HepG2 (cell line): Measurements from ENCODE around the gene CD14. TPM values are rescaled to one million over a fixed set of nuclear protein-coding genes. Genes with fewer than 3 reads are reported as not detected.

Source experiments
- CSRNP1 ChIP-seq: sonication (generic); formaldehyde crosslinking; IDR thresholded peaks from 2 replicates; pipeline ENCODE4 v1.8.1; 2023; ENCODE audit warnings: mild to moderate bottlenecking, missing genetic modification reagents
- HMG20A ChIP-seq: IDR thresholded peaks from 2 replicates; pipeline ENCODE4 v1.6.1; 2016; ENCODE audit warnings: borderline replicate concordance
- HOXD1 ChIP-seq: sonication (generic); formaldehyde crosslinking; IDR thresholded peaks from 2 replicates; pipeline ENCODE4 v1.5.0; 2020; ENCODE audit warnings: missing genetic modification reagents
- NCOA2 ChIP-seq: sonication (generic); formaldehyde crosslinking; IDR thresholded peaks from 2 replicates; pipeline ENCODE4 v1.8.0; 2022; ENCODE audit warnings: inconsistent platforms
- PHB2 ChIP-seq: fragments of 450-650 bp; IDR thresholded peaks from 2 replicates; pipeline ENCODE4 v1.6.1; 2018; ENCODE audit not compliant: partially characterized antibody
- RCOR2 ChIP-seq: IDR thresholded peaks from 2 replicates; pipeline ENCODE4 v1.6.1; 2016; ENCODE audit warnings: missing biosample characterization, missing genetic modification reagents
- SKI ChIP-seq: fragments of 450-650 bp; IDR thresholded peaks from one replicate; pipeline ENCODE4 v1.6.1; 2018; ENCODE audit warnings: mild to moderate bottlenecking; ENCODE audit not compliant: partially characterized antibody
- ZFX ChIP-seq: sonication (generic); formaldehyde crosslinking; IDR thresholded peaks from 2 replicates; pipeline ENCODE4 v1.4.0; 2020; ENCODE audit warnings: mild to moderate bottlenecking, low read depth, missing genetic modification reagents, moderate library complexity
- ZNF10 ChIP-seq: sonication (generic); formaldehyde crosslinking; IDR thresholded peaks from 2 replicates; pipeline ENCODE4 v1.4.0; 2020; ENCODE audit warnings: mild to moderate bottlenecking, low read depth, missing genetic modification reagents, borderline replicate concordance
- ZNF24 ChIP-seq: fragments of 450-650 bp; IDR thresholded peaks from 2 replicates; pipeline ENCODE4 v1.6.1; 2017; ENCODE audit warnings: antibody characterized with exemption, mild to moderate bottlenecking
- ZNF350 ChIP-seq: sonication (generic); formaldehyde crosslinking; IDR thresholded peaks from 2 replicates; pipeline ENCODE4 v1.4.0; 2020; ENCODE audit warnings: mild to moderate bottlenecking, low read depth, missing genetic modification reagents, borderline replicate concordance
- ZNF512 ChIP-seq: sonication (generic); formaldehyde crosslinking; IDR thresholded peaks from 2 replicates; pipeline ENCODE4 v1.4.0; 2020; ENCODE audit warnings: mild to moderate bottlenecking, missing genetic modification reagents
- ZNF598 ChIP-seq: sonication (generic); formaldehyde crosslinking; IDR thresholded peaks from 2 replicates; pipeline ENCODE4 v1.5.1; 2020; ENCODE audit warnings: mild to moderate bottlenecking, missing genetic modification reagents, borderline replicate concordance
- ZSCAN31 ChIP-seq: sonication (generic); formaldehyde crosslinking; IDR thresholded peaks from 2 replicates; pipeline ENCODE4 v1.5.0; 2020; ENCODE audit warnings: low read depth, mild to moderate bottlenecking, missing genetic modification reagents
- polyA plus RNA-seq, 8 experiments: library from polyadenylated mRNA; depleted of rRNA in 3 of 8; stranded (reverse) in 7 of 8; unstranded in 1 of 8; fragments of >200 nt; fragmentation: Illumina TruSeq in 4 of 8; extraction: Trizol in 4 of 8; gene quantifications; 2 replicates each; pipeline versions ENCODE4 v1.2.1 to v1.2.3, GENCODE V29; 2011 to 2016; ENCODE audit warnings: low read depth in 4 of 8, missing spikeins in 1 of 8, mixed read lengths in 1 of 8; ENCODE audit not compliant: insufficient read depth in 1 of 8
- total RNA-seq, 5 experiments: library from RNA; depleted of rRNA; stranded (reverse); fragments of >200 nt; fragmentation: Illumina TruSeq; extraction: Trizol; gene quantifications; 2 replicates each; pipeline ENCODE4 v1.2.3, GENCODE V29; 2016; ENCODE audit warnings: low read depth in 1 of 5
- TF ChIP-seq, protein P1 (sequence below): sonication (generic); formaldehyde crosslinking; IDR thresholded peaks from 2 replicates; pipeline ENCODE4 v1.9.0; 2021; ENCODE audit warnings: mild to moderate bottlenecking, missing genetic modification reagents
- TF ChIP-seq, protein P2 (sequence below): IDR thresholded peaks from 2 replicates; pipeline ENCODE4 v1.4.0; 2020; ENCODE audit warnings: mild to moderate bottlenecking, missing genetic modification reagents

Gene CD14
- total and polyA plus RNA-seq, 2 of the 13 experiments (the other 11 are each of a cell fraction or from before 2014, with no cell fraction given), result 1.7 to 4.7 TPM

- TF ChIP-seq, protein P1, sequence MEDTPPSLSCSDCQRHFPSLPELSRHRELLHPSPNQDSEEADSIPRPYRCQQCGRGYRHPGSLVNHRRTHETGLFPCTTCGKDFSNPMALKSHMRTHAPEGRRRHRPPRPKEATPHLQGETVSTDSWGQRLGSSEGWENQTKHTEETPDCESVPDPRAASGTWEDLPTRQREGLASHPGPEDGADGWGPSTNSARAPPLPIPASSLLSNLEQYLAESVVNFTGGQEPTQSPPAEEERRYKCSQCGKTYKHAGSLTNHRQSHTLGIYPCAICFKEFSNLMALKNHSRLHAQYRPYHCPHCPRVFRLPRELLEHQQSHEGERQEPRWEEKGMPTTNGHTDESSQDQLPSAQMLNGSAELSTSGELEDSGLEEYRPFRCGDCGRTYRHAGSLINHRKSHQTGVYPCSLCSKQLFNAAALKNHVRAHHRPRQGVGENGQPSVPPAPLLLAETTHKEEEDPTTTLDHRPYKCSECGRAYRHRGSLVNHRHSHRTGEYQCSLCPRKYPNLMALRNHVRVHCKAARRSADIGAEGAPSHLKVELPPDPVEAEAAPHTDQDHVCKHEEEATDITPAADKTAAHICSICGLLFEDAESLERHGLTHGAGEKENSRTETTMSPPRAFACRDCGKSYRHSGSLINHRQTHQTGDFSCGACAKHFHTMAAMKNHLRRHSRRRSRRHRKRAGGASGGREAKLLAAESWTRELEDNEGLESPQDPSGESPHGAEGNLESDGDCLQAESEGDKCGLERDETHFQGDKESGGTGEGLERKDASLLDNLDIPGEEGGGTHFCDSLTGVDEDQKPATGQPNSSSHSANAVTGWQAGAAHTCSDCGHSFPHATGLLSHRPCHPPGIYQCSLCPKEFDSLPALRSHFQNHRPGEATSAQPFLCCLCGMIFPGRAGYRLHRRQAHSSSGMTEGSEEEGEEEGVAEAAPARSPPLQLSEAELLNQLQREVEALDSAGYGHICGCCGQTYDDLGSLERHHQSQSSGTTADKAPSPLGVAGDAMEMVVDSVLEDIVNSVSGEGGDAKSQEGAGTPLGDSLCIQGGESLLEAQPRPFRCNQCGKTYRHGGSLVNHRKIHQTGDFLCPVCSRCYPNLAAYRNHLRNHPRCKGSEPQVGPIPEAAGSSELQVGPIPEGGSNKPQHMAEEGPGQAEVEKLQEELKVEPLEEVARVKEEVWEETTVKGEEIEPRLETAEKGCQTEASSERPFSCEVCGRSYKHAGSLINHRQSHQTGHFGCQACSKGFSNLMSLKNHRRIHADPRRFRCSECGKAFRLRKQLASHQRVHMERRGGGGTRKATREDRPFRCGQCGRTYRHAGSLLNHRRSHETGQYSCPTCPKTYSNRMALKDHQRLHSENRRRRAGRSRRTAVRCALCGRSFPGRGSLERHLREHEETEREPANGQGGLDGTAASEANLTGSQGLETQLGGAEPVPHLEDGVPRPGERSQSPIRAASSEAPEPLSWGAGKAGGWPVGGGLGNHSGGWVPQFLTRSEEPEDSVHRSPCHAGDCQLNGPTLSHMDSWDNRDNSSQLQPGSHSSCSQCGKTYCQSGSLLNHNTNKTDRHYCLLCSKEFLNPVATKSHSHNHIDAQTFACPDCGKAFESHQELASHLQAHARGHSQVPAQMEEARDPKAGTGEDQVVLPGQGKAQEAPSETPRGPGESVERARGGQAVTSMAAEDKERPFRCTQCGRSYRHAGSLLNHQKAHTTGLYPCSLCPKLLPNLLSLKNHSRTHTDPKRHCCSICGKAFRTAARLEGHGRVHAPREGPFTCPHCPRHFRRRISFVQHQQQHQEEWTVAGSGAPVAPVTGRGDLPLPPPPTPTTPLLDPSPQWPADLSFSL (CRISPR knock-in tag), result no peak
- no peak for TF ChIP-seq ZNF512 (CRISPR knock-in tag)
- no peak for TF ChIP-seq ZNF350
- no peak for TF ChIP-seq ZNF598
- no peak for TF ChIP-seq ZNF10
- peak; percentile 85 for TF ChIP-seq NCOA2 (CRISPR knock-in tag)
- TF ChIP-seq, protein P2, sequence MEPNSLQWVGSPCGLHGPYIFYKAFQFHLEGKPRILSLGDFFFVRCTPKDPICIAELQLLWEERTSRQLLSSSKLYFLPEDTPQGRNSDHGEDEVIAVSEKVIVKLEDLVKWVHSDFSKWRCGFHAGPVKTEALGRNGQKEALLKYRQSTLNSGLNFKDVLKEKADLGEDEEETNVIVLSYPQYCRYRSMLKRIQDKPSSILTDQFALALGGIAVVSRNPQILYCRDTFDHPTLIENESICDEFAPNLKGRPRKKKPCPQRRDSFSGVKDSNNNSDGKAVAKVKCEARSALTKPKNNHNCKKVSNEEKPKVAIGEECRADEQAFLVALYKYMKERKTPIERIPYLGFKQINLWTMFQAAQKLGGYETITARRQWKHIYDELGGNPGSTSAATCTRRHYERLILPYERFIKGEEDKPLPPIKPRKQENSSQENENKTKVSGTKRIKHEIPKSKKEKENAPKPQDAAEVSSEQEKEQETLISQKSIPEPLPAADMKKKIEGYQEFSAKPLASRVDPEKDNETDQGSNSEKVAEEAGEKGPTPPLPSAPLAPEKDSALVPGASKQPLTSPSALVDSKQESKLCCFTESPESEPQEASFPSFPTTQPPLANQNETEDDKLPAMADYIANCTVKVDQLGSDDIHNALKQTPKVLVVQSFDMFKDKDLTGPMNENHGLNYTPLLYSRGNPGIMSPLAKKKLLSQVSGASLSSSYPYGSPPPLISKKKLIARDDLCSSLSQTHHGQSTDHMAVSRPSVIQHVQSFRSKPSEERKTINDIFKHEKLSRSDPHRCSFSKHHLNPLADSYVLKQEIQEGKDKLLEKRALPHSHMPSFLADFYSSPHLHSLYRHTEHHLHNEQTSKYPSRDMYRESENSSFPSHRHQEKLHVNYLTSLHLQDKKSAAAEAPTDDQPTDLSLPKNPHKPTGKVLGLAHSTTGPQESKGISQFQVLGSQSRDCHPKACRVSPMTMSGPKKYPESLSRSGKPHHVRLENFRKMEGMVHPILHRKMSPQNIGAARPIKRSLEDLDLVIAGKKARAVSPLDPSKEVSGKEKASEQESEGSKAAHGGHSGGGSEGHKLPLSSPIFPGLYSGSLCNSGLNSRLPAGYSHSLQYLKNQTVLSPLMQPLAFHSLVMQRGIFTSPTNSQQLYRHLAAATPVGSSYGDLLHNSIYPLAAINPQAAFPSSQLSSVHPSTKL (CRISPR knock-in tag), result peak; percentile 95
- TF ChIP-seq HOXD1, result peak; percentile 70; the same call in 1 of the 2 replicates
- TF ChIP-seq HMG20A (CRISPR knock-in tag), result peak; percentile 90
- no peak for TF ChIP-seq CSRNP1 (CRISPR knock-in tag)
- TF ChIP-seq PHB2, result no peak
- no peak for TF ChIP-seq ZSCAN31 (CRISPR knock-in tag)
- no peak for TF ChIP-seq ZFX
- peak; percentile 81 for TF ChIP-seq RCOR2
- TF ChIP-seq SKI, result peak; percentile 89
- peak; percentile 79; the same call in 1 of the 2 replicates for TF ChIP-seq ZNF24
Measured at GRCh38 chr5:140607031-140607430, 25.9 kb downstream of the CD14 start (continued).
